Hematopoietic multipotent progenitor cell treated with erythropoietin and hydrocortisone succinate and interleukin-3 and kit ligand, for 4 days (in vitro differentiated cells): ENCODE data around the gene PAGR1.
A peak's percentile ranks its signal among the peaks of the same experiment; 100 is the strongest.
"Not testable (repeated sequence)": the region's sequence is repeated elsewhere in the genome, so short reads cannot be mapped to it uniquely, and the experiment has no call there.

Experiments
- DNase-seq: peaks from one replicate; pipeline ENCODE4 v3.0.0-alpha.2; 2015

PAGR1 gene

DNA sequence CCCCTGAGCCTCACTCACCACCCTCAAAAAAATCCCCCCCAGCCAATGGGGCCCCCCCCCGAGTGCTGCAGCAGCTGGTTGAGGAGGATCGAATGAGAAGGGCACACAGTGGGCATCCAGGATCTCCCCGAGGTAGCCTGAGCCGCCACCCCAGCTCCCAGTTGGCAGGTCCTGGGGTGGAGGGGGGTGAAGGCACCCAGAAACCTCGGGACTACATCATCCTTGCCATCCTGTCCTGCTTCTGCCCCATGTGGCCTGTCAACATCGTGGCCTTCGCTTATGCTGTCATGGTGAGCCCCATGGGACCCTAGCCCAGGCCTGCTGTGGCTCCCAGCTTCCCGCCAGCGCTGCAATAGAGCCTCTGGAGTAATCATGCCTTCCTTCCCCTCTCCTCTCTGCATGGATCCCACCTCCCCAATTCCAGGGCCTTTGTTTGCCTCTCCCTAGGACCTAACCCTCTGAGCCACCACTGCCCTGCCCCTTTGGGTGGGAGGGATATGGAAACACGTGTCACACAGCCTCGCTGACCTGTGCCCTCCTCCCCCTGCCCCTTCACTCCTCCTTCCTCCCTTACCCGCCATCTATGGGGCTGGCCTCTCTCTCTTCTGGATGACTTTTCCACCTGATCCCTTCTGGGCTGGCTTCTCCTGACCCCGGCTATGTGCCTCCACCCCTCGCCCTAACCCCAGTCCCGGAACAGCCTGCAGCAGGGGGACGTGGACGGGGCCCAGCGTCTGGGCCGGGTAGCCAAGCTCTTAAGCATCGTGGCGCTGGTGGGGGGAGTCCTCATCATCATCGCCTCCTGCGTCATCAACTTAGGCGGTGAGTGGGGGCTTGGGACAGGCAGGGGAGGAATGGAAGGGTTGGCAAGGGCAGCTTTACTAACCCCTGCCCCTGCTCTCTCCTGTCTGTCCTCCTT lies 2.0 kb upstream of the PAGR1 start:
- DNase-seq = no peak

DNA sequence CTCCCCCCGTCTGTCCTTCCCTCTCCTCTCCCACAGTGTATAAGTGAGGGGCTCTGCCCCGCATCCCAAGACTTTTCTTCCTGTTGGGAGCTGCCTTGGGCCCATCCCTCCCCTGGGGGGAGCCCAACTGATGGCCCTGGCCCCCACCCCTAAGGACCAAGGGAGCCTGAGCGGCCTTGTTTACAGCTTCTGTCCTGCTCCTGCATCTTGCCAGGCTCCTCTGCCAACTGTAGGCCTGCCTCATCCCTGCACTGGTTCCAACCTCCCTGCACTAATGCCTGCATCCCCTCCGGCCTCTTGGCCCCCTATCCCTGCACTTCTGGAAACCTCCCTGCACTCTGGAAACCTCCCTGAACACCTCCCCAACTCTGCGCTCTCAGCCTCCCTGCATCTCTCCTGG lies 1.4 kb upstream of the PAGR1 start:
- DNase-seq = no peak

DNA sequence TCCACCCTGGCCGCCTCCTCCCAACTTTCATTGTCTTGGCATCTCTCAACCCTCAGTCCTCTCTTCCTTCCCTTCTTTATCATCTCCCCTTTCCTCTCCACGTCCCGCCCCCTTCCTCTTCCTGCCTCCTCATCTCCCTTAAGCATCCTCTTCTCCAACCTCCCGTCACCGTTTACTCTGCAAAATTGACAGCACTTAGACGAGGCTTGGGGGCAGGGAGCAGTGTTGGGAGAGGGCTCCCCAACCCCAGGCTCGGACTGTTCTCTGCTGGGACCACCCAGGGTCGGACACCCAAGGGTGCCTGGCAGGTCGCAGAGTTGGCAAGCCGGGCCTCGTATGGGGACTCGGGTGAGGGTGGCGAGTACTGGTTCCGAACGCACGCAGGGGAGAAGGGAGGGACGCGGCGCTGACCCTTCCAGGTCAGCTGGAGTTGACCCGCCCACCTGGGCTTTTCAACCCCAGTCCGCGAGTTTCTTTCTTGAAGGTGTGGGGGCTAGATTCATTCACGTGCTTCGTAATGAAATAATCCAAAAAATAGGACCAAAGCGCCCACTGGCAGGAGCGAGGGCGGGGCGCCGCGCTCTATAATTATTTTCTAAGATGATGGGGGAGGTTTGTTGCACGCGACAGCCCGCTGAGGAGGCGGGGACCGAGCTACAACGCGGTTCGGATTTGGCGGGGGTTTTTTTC lies 775 bp upstream of the PAGR1 start:
- peak; percentile 39 for DNase-seq

DNA sequence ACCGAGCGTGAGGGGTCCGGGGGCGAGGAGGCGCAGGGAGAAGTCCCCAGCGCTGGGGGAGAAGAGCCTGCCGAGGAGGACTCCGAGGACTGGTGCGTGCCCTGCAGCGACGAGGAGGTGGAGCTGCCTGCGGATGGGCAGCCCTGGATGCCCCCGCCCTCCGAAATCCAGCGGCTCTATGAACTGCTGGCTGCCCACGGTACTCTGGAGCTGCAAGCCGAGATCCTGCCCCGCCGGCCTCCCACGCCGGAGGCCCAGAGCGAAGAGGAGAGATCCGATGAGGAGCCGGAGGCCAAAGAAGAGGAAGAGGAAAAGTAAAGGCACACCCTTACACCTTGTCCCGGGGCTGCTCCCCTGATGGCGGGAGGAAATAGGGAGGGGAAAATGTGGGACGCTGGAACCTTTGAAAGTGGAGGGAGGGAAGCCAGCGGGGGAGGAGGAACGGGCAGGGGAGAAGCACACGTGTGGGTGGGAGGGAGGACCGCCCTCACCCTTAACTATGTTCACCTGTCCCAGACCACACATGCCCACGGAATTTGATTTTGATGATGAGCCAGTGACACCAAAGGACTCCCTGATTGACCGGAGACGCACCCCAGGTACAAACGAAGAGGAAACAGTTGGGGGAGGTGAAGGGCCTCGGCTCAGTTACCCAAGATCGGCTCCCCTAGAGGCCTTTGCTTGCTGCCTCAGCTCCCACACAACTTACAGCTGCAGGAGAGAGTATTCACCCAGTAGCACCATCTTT lies 916 bp downstream of the PAGR1 start:
- peak; percentile 85 for DNase-seq

DNA sequence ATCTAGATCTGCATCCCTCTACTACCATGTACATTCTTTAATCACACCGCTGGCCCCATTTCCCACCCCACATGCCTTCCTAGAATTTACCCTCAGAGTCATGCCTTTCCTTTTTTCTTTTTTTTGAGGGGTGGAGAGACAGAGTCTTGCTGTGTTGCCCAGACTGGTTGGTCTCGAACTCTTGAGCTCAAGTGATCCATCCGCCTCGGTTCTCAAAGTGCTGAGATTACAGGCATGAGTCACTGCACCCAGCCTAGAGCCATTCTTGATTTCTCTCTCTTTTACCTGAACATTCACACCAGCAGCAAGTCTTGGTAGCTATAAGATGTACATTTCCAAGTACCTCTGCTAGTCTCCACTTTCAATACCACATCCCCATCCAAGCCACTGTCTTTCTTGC lies 2.1 kb downstream of the PAGR1 start:
- DNase-seq = no peak

DNA sequence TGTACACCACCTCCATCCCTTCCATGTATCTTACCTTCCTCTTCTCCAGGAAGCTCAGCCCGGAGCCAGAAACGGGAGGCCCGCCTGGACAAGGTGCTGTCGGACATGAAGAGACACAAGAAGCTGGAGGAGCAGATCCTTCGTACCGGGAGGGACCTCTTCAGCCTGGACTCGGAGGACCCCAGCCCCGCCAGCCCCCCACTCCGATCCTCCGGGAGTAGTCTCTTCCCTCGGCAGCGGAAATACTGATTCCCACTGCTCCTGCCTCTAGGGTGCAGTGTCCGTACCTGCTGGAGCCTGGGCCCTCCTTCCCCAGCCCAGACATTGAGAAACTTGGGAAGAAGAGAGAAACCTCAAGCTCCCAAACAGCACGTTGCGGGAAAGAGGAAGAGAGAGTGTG lies 3.6 kb downstream of the PAGR1 start:
- DNase-seq = no peak

DNA sequence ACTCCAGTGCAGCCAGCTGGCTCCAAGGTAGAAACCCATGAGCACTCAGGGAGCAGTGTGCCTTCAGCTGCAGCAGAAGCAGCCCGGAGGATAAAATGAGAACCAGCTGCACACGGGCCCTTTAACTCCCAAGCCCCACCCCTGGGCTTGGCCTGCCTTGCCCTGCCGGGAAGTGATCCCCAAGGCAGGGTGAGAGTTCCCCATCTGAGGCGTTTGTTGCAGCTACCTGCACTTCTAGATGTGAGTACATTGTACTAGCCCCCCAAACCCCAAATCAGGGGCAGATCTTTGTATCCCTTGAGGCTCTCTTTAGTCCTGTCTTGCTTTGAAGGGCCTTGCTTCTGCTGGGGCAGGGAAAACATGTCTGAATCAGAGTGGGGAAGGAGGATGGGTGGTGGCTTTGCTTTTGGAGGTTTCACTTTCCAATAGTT lies 4.3 kb downstream of the PAGR1 start, which contains the start of gene MVP:
Gene MVP (plus strand): TSS at position 192 of the 431 bp plus-strand sequence. CDS start 10,088 bp downstream, outside the sequence.
- DNase-seq = peak; percentile 78

DNA sequence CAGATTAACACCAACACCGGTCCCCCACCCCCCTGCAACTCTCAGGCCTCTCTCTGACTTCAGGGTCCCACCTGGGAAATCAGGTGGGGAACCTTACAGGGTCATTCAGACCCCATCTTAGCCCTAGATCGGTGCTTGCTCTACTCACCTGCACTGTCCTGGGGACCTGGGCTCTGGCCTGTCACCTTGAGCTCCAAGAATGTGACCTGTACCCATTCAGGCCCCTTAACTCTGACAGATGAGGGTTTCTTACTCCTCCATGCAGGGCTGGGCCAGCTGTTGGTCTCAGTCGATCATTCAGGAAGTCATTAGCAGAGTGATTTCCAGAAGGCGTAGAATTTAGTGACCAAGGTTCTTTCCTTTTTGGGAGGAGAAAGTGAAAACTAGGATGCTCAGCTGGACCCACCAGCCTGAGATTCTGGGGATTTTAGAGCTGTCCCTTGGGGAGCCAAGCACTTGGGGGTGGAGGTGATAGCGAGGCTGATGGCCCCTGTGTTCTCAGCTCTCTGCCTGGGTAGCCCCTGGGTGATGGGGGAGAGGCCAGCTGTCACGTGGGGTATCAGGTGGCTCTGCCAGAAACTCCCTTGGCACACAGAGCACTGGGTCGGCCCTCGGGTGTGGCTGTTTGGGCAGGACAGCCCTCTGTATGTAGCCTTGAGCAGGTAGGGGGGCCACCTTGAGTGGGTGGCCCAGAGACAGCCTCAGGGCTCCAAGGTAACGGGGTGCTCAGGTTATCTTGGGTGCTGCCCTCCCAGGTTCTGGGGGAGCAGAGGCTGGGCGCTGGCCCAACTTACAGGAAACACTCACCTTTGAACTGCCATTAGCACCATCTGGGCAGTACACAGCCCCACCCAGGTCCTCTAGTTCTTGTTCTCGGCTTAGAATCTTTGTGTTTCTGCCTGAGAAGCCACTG lies 5.0 kb downstream of the PAGR1 start:
- DNase-seq = no peak

DNA sequence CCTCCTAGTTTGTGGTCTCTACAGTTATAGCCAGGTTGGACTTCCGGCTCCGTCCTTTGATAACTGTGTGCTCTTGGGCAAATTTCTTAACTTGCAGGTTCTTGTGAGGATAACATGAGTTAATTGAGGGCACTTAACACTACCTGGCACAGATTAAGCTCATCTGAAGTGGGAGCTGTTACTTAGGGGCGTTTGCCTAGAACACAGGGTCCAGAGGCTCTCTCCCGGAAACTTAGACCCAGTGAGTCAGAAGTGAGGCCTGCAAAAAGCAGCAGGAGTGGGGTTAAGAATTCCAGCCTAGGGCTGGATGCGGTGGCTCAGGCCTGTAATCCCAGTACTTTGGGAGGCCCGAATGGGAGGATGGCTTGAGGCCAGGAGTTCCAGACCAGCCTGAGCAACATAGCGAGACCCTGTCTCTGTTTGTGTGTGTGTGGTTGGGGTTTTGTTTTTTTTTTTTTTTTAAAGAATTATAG lies 5.7 kb downstream of the PAGR1 start:
- no peak for DNase-seq

DNA sequence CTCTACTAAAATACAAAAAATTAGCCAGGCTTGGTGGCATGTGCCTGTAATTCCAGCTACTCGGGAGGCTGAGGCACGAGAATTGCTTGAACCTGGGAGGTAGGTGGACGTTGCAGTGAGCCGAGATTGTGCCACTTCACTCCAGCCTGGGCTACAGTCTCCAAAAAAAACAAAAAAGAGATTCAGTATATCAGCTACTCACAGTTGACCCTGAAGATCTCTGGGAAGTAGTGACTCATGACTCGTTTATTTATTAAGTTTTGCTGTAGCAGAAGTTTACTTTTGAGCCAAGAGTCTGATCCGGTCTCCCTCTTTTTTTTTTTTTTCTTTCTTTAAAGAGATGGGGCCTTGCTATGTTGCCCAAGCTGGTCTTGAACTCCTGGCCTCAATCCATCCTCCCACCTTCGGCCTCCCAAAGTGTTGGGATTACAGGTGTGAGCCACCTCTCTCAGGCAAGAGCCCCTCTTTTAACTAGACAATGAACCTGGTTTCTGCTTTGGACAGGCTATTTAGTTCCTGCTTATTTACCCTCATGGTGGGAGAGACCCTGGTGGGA lies 8.7 kb downstream of the PAGR1 start:
- no peak for DNase-seq

DNA sequence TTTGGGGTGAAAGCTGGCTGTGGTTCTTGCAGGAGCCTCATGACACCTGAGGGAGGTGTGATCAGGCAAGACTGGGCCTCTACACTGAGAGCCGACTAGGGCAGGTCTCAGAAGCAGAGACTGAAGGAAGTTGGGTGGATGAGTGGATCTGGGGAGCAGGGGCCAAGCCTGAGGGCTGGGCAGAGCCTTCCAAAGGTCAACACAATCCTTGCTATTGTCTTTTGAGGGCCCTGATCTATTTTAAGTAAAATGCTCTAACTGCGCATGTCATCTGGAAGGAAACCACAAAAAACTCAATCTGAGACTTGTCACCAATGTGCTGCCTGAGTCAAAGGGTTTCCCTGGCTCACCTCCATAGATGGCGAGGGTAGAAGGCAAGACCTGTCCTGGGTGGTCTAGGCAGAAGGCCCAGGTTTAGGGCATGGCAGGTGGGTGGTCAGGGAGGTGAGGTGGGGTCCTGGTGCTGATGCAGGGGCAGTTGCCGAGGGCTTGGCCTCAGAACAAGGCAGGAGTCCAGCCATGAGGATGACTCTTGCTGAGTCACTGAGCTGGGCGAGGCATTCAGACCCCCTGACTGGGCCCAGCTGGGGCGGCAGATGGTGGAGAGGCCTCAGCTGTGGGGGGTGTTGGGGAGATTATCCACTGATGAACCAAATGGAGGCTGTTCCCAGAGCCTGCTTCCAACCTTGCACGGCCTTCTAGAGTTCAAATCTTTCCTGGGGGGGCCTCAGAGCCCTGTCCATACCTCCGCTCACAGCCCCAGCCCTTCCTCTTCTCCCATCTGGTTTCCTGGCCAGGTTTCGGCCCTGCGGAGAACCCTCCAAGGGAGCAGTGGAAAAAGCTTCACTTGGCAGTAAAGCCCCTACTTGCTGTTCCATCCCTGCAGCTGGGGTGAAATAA lies 9.4 kb downstream of the PAGR1 start:
- DNase-seq = peak; percentile 47

DNA sequence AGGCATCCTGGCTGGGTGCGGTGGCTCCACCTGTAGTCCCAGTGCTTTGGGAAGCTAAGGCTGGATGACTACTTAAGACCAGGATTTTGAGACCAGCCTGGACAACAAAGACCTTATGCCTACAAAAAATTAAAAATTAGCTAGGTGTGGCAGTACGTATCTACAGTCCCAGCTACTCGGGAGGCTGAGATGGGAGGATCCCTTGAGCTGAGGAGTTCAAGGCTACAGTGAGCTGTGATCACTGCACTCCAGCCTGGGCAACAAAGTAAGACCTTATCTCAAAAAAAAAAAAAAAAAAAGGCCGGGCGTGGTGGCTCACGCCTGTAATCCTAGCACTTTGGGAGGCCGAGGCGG lies 10.4 kb downstream of the PAGR1 start:
- DNase-seq = no peak

DNA sequence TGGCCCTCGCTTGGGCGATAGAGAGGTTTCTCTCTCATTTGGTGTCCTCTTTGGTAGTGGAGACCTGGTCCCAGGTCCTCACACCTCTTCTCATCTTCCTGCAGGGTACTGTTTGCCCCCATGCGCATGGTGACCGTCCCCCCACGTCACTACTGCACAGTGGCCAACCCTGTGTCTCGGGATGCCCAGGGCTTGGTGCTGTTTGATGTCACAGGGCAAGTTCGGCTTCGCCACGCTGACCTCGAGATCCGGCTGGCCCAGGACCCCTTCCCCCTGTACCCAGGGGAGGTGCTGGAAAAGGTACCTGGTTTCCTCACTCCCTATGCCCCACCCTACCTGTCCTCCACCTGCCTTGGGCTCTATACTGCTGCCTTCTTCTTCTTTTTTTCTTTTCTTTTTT lies 14.8 kb downstream of the PAGR1 start:
- no peak for DNase-seq

DNA sequence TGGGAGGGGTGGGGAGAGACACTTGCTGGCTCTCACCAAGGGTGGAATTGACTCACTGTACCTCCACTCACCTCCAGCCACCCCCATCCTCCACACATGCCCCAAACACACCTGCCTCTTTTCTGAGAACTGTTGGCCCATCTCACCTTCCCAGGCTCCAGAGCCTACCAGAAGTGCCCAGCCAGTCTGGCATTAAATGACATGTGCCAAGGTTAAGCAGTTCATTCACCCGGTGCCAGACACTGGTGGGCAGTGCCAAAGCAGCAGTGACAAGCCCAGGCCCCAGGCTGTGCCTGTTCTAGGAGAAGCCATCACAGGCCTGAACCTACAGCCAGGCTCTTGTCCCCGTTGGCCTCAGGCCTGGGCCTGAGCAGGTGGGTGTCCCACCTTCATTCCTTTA lies 15.5 kb downstream of the PAGR1 start:
- no peak for DNase-seq

DNA sequence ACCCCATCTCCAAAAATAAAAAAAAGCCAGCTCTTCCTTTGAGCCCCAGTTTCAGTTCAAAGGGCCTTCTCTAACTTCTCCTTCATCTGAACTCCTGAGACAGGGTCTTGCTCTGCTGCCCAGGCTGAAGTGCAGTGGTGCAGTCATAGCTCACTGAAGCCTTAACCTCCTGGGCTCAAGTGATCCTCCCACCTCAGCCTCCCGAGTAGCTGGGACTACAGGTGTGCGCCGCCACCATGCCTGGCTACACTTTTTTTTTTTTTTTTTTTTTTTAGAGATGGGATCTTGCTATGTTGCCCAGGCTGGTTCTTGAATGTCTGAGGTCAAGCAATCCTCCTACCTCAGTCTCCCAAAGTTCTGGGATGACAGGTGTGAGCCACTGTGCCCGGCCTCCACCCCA lies 17.3 kb downstream of the PAGR1 start:
- not testable (repeated sequence) for DNase-seq

DNA sequence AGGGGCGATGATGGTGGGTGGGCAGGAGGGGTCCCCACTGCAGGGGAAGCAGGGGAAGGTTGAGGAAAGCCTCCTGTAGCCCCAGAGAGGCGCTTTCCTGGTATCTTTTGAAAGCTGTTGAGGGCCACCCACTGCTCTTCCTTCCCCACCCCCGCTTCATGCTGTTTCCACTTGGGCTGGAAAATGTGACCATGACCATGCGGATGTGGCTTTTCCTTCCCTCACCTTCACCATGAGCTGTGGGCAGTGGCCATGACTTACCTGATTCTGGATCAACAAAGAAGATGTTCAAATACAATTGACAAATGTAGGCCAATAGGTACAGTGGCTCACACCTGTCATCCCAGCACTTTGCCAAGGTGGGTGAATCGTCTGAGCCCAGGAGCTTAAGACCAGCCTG lies 18.1 kb downstream of the PAGR1 start:
- no peak for DNase-seq

DNA sequence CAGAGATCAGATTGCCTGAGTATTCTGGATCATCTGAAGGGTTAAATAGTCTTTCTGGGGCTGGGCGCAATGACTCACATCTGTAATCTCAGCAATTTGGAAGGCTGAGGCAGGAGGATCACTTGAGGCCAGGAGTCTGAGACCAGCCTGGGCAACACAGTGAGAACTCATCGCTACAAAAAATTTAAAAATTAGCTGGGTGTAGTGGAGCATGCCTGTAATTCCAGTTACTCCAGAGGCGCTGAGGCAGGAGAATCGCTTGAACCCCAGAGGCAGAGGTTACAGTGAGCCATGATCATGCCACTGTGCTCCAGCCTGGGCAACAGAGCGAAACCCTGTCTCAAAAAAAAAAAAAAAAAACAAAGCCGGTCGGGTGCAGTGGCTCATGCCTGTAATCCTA lies 20.0 kb downstream of the PAGR1 start:
- DNase-seq = no peak

DNA sequence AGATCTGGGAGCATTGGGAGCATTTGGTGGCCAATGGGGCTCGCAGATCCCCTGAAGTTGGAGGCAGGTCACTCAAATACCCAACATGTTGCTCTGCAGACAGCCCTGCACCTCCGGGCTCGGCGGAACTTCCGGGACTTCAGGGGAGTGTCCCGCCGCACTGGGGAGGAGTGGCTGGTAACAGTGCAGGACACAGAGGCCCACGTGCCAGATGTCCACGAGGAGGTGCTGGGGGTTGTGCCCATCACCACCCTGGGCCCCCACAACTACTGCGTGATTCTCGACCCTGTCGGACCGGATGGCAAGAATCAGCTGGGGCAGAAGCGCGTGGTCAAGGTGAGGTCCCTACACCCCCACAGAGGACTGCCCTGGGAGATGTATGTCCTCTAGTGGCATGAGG lies 20.7 kb downstream of the PAGR1 start:
- DNase-seq = no peak

DNA sequence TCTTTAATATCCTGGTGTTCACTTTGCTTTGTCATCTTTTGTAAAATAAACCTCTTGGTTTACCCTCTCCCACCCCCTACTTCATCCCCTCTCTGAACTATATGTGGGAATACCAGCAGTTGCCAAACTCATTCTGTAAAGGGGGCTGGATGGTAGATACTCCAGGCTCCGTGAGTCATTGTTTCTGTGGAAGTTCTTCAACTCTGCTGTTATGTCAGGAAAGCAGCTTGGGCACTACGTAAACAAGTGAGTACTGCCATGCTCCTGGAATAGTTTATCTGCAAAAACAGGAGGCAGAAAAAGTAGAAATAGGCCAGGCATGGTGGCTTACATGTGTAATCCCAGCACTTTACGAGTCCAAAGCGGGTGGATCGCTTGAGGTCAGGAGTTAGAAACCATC lies 21.9 kb downstream of the PAGR1 start:
- no peak for DNase-seq

DNA sequence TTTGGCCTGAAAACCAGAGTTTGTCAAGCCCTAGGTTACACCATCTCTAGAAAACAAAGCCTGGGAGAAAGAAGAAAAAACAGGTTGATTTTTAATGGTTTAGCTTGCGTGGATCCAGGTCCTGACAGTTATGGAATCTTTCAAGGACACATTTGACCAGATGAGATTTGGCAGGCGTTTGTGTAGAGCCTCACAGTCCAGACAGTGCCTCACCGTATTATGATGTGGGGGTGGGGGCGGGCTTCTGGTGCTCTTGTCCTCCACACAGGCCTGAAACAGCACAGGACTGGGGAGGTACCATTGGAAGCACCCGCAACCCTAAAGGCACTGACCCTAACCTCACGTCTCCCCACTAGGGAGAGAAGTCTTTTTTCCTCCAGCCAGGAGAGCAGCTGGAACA lies 23.9 kb downstream of the PAGR1 start:
- DNase-seq = no peak

DNA sequence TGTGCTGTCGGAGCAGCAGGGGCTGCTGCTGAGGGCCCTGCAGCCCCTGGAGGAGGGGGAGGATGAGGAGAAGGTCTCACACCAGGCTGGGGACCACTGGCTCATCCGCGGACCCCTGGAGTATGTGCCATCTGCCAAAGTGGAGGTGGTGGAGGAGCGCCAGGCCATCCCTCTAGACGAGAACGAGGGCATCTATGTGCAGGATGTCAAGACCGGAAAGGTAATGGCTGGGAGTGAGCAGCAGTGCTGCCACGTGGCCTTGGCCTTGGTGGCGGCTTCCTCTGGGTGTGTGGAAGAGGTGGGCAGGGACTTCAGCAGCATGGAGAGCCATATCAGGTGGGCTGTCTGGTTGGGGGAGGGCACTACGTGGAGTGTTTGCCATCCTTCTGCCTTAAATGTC lies 24.3 kb downstream of the PAGR1 start:
- no peak for DNase-seq
